ENCODE data around the gene CD7. TPM values are rescaled to one million over a fixed set of nuclear protein-coding genes. Genes with fewer than 3 reads are reported as not detected.

Gene CD7
- polyA plus RNA-seq, 1 of the 3 experiments (the other 2 are of a cell fraction): 0.07 TPM

DNA sequence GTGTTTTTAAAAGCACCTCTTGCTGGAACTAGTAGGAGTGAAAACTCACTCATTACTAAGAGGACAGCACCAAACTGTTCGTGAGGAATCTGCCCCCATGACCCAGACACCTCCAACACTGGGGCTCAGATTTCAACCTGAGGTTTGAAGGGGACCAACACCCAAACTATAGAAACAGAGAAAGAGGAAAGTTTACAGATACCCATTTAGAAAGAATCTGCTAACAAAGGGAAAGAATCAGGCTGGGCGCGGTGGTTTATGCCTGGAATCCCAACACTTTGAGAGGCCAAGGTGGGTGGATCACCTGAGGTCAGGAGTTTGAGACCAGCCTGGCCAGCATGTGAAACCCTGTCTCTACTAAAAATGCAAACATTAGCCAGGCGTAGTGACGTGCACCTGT is 40.5 kb downstream of the CD7 start:
- H3F3A ChIP-seq (replicated peaks; ENCODE audit: insufficient read depth): peaks cover 8% of the 10 kb centered on the region
- no peaks in the 10 kb centered on the region for H3K9me3 ChIP-seq
- no peaks in the 10 kb centered on the region for H3K27me3 ChIP-seq (ENCODE audit: insufficient read depth)
- CTCF ChIA-PET: interaction anchor here (1.4 to 2.0 kb wide), 2 partner anchors 25 to 40 kb away, joined by 7 to 8 read pairs; no protein-coding TSS in a partner anchor
- no peak for DNase-seq
- peaks cover 18% of the 10 kb centered on the region for H3K79me2 ChIP-seq (ENCODE audit: insufficient read depth)
- peaks cover 1% of the 10 kb centered on the region in 2 experiments for H3K36me3 ChIP-seq (replicated peaks in 1 of 2; ENCODE audit: control insufficient read depth in 1 of 2, insufficient read depth in 2 of 2, low read length in 1 of 2)
- TF ChIP-seq YY1 (IDR thresholded peaks at IDR 0.05; ENCODE audit: low read depth) (no peak), MEF2A (IDR thresholded peaks at IDR 0.05; ENCODE audit: borderline replicate concordance, low read depth) (no peak), SIN3A (IDR thresholded peaks at IDR 0.05; ENCODE audit: borderline replicate concordance, low read depth, low read length) (no peak), GABPA (IDR thresholded peaks at IDR 0.05; ENCODE audit: low read depth) (no peak)
- WGBS (ENCODE audit: low lambda C conversion rate): 95% methylated on average over 5 of the region's 5 CpGs
- POLR2A ChIA-PET: interaction anchor here (0.7 kb wide), 1 partner anchor 247 kb away, joined by 3 read pairs; no protein-coding TSS in a partner anchor
- H3K4me3 ChIP-seq (ENCODE audit: low read depth in 2 of 2, low read length in 1 of 2): no peak overlapping the region
- no peaks in the 10 kb centered on the region for H3K9me2 ChIP-seq
- no peak overlapping the region for H2AFZ ChIP-seq (ENCODE audit: low read depth)
- no peak overlapping the region for H3K4me2 ChIP-seq
- H4K20me1 ChIP-seq (ENCODE audit: insufficient read depth): peaks cover 7% of the 10 kb centered on the region
- H3K27ac ChIP-seq (ENCODE audit: low read depth in 2 of 2, low read length in 1 of 2): no peak overlapping the region
- no peak overlapping the region for H3K9ac ChIP-seq
- H3K4me1 ChIP-seq (ENCODE audit: control insufficient read depth in 1 of 2, insufficient read depth in 2 of 2, low read depth in 1 of 2, low read length in 1 of 2): peaks cover 7 to 17% of the 10 kb centered on the region in 2 experiments

DNA sequence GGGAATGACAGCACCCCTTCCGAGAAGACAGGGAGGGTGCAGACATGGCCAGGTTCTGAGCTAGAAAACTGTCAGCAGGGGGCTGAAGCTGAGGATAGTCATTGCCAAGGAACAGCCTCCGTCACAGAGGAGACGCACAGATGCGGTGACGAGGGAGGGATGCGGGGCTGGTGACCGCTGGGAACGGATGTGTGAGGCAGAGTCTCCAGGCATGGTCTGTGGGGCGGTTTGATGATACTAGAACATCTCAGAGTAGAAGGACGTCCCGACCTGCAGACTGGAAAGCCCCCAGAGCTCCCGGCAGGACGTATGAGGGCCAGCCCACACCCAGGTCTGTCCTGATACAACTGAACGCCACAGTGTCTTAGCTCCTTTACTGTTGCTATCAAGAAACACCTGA is 42.1 kb downstream of the CD7 start:
- TF ChIP-seq TAF1 (IDR thresholded peaks at IDR 0.05; ENCODE audit: borderline replicate concordance, low read depth, low read length) (no peak), GATA2 (CRISPR knock-in tag; IDR thresholded peaks at IDR 0.05) (no peak), FOSL2 (IDR thresholded peaks at IDR 0.05; ENCODE audit: borderline replicate concordance, low read depth) (no peak), YY1 (IDR thresholded peaks at IDR 0.05; ENCODE audit: low read depth) (no peak), RXRA (IDR thresholded peaks at IDR 0.05; ENCODE audit: borderline replicate concordance, low read depth) (no peak), TCF12 (IDR thresholded peaks at IDR 0.05) (no peak)
- TF ChIP-seq, protein P1, sequence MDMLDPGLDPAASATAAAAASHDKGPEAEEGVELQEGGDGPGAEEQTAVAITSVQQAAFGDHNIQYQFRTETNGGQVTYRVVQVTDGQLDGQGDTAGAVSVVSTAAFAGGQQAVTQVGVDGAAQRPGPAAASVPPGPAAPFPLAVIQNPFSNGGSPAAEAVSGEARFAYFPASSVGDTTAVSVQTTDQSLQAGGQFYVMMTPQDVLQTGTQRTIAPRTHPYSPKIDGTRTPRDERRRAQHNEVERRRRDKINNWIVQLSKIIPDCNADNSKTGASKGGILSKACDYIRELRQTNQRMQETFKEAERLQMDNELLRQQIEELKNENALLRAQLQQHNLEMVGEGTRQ (IDR thresholded peaks at IDR 0.05; ENCODE audit: borderline replicate concordance, low read depth, low read length): no peak
- TF ChIP-seq, protein P2, sequence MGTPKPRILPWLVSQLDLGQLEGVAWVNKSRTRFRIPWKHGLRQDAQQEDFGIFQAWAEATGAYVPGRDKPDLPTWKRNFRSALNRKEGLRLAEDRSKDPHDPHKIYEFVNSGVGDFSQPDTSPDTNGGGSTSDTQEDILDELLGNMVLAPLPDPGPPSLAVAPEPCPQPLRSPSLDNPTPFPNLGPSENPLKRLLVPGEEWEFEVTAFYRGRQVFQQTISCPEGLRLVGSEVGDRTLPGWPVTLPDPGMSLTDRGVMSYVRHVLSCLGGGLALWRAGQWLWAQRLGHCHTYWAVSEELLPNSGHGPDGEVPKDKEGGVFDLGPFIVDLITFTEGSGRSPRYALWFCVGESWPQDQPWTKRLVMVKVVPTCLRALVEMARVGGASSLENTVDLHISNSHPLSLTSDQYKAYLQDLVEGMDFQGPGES (IDR thresholded peaks at IDR 0.05; ENCODE audit: low read depth, low read length): no peak
- Histone ChIP-seq H3K36me3 (replicated peaks in 1 of 2; ENCODE audit: control insufficient read depth in 1 of 2, insufficient read depth in 2 of 2, low read length in 1 of 2) (peaks cover 11 to 17% of the 10 kb centered on the region in 2 experiments), H3K9me2 (no peaks in the 10 kb centered on the region), H3K27ac (ENCODE audit: low read depth in 2 of 2, low read length in 1 of 2) (no peak overlapping the region), H4K20me1 (ENCODE audit: insufficient read depth) (peaks cover 23% of the 10 kb centered on the region), H3K9ac (no peak overlapping the region), H3K9me3 (no peaks in the 10 kb centered on the region), H3F3A (replicated peaks; ENCODE audit: insufficient read depth) (no peaks in the 10 kb centered on the region), H3K79me2 (ENCODE audit: insufficient read depth) (peaks cover 34% of the 10 kb centered on the region), H3K4me3 (ENCODE audit: low read depth in 2 of 2, low read length in 1 of 2) (no peak overlapping the region), H3K4me2 (no peak overlapping the region), H3K27me3 (ENCODE audit: insufficient read depth) (no peaks in the 10 kb centered on the region), H2AFZ (ENCODE audit: low read depth) (no peak overlapping the region), H3K4me1 (ENCODE audit: control insufficient read depth in 1 of 2, insufficient read depth in 2 of 2, low read depth in 1 of 2, low read length in 1 of 2) (peaks cover 16 to 29% of the 10 kb centered on the region in 2 experiments)
- 93% methylated on average over 14 of the region's 14 CpGs for WGBS (ENCODE audit: low lambda C conversion rate)
- DNase-seq: no peak
- ChIA-PET POLR2A (interaction anchor here (1.3 to 1.6 kb wide), 2 partner anchors 17 to 18 kb away, joined by 3 to 7 read pairs; no protein-coding TSS in a partner anchor), CTCF (interaction anchor here (1.0 to 3.2 kb wide), 5 partner anchors 8 to 47 kb away, joined by 4 to 13 read pairs (median 5); no protein-coding TSS in a partner anchor)

All from SK-N-SH (cell line).